Gastrocnemius medialis (tissue), 4 donors: ENCODE data around the gene MX2.

ENCODE experiments used
- CTCF ChIP-seq, 5 experiments: fragments of 450-650 bp in 3 of 5; fragments of 200-600 bp in 2 of 5; sonication (generic) in 2 of 5; IDR thresholded peaks in 4 of 5; conservative IDR thresholded peaks in 1 of 5; 1 replicate in 4 of 5; 2 replicates in 1 of 5; pipeline ENCODE4 v1.5.1; 2016 to 2019; ENCODE audit warnings: antibody characterized with exemption in 5 of 5, mild to moderate bottlenecking in 3 of 5, moderate library complexity in 3 of 5
- POLR2A ChIP-seq, 2 donors: fragments of 450-650 bp; IDR thresholded peaks; one replicate each; pipeline ENCODE4 v1.6.1; 2017; ENCODE audit warnings: antibody characterized with exemption in 2 of 2, mild to moderate bottlenecking in 2 of 2, moderate library complexity in 2 of 2

DNA sequence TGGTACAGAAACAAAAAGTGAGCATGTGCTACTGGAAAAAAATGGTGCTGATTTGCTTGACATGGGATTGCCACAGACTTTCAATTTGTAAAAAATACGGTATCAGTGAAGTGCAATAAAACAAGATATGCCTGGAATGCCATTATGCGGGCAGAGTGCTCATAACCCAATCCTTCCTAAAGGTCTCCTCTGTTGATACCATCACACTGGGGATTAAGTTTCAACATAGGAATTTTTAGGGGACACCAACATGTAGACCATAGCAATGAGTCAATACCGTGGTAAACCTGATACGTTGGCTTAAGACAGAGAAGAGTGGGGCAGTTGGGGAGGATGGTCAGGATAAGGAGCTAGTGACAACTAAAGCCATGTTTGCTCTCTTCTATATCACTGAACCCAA, 84.8 kb downstream of the MX2 start:
- TF ChIP-seq CTCF (IDR thresholded peaks at IDR 0.05 in 4 of 5, conservative IDR thresholded peaks at IDR 0.05 in 1 of 5) (no peak), POLR2A (IDR thresholded peaks at IDR 0.05) (no peak)
